IPS-NIHi11 (cell line): ENCODE results near the gene KLHDC1.
A peak's percentile ranks its signal among the peaks of the same experiment; 100 is the strongest.
"Not testable (repeated sequence)": the region's sequence is repeated elsewhere in the genome, so short reads cannot be mapped to it uniquely, and the experiment has no call there.

Experiments used
- DNase-seq: peaks from one replicate; pipeline ENCODE4 v3.0.0; 2012; ENCODE audit warnings: mixed read lengths, low spot score

KLHDC1 gene, protein sequence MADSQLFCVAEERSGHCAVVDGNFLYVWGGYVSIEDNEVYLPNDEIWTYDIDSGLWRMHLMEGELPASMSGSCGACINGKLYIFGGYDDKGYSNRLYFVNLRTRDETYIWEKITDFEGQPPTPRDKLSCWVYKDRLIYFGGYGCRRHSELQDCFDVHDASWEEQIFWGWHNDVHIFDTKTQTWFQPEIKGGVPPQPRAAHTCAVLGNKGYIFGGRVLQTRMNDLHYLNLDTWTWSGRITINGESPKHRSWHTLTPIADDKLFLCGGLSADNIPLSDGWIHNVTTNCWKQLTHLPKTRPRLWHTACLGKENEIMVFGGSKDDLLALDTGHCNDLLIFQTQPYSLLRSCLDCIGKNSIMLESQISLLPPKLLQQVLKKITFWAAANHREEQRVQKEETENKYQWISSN

GRCh38 chr14:49692811-49693734 is at the start of gene KLHDC1:
KLHDC1 (plus strand) TSS chr14:49693120; CDS start chr14:49693195, 75 bp downstream.
- DNase-seq, result peak; percentile 77

- no peak for DNase-seq
These were observed 39.4 kb upstream of the KLHDC1 start for GRCh38 chr14:49653508-49653907.

DNA sequence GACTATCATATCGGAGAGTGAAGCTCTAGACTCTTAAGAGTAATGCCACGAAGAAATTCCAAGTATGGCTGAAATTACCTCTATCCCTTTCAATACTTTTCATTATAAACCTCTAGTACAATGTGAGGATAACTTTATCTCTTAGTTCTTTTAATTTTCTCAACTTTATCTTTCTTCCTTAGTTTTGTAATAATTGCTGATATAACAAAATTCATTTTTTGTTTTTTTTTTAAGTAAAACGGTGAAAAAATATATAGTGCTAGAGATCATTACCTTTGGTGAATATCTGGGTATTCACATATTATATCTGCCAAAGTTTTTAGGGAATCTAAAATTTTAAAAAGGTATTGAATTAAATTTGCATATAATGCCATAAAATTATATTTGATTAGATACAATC is 38.4 kb upstream of the KLHDC1 start:
- DNase-seq, result no peak

GRCh38 chr14:49657500-49657899 is 35.4 kb upstream of the KLHDC1 start:
- not testable (repeated sequence) for DNase-seq

DNA sequence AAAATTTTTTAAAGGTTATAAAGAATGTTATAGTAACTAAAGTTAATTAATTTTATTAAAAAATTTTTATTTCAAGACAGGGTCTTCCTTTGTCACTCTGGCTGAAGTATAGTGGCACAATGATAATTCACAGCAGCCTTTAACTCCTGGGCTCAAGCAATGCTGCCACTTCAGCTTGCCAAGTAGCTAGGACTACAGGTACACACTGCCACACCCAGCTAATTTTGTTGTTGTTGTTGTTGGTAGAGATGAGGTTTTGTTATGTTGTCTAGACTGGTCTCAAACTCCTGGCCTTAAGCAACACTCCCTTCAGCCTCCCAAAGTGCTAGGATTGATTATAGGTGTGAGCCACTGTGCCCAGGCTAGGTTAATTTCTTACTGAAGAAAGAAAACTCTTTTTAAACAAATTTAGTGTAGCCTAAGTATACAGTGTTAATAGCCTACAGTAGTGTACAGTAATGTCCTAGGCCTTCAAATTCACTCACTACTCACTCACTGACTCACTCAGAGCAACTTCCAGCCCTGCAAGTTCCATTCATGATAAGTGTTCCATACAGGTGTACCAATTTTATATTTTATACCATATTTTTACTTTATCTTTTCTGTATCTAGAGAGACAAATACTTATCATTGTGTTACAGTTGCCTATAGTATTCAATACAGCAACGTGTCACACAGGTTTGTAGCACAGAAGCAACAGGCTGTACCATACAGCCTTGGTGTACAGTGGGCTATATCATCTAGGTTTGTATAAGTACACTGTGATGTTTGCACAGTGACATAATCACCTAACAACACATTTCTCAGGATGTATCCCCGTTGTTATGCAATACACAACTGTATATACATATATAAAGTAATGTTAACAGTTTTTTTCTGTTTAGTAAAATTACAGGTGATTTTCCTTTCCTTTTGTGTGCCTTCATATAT is 33.1 kb upstream of the KLHDC1 start:
- no peak for DNase-seq

DNA sequence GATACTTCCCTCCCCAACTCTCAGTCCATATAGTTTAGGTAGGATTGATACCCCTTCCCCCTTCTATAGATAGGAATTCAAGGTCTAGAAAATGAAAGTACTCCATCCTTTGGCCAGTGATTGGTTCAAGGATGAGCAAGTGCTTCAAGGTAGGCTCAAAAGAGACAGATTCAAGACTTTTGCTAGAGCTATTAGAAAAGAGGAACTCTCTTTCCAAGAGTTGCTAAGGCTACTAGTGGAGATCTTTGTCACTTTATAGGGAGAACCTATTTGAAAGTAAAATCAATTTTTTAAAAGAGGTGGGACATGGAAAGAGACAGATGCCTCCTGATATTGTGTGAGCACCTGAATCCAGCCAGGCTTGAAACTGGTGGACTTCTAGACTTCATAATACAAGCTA is 22.4 kb upstream of the KLHDC1 start:
- no peak for DNase-seq

DNA sequence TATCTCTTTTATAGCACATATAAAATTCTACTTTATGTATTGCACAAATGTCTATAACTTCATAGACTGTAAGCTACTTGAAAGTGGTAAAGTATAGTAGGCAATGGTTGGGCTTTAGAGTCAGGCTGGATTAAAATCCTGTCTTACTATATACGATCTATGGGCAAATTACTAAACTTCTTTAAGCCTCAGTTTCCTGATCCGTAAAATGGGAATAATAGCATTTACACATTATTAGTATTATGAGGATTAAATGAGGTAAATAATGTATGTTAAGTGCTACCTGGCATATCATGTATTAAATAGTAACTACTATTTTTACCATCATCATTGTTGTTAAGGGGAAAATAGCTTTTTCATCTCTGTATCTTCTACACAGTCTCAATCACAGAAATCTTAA is 19.3 kb upstream of the KLHDC1 start:
- no peak for DNase-seq

GRCh38 chr14:49677643-49678042 is 15.3 kb upstream of the KLHDC1 start:
- peak; percentile 24 for DNase-seq

- DNase-seq, result no peak
These were observed 13.6 kb upstream of the KLHDC1 start for GRCh38 chr14:49679271-49679670.

DNA sequence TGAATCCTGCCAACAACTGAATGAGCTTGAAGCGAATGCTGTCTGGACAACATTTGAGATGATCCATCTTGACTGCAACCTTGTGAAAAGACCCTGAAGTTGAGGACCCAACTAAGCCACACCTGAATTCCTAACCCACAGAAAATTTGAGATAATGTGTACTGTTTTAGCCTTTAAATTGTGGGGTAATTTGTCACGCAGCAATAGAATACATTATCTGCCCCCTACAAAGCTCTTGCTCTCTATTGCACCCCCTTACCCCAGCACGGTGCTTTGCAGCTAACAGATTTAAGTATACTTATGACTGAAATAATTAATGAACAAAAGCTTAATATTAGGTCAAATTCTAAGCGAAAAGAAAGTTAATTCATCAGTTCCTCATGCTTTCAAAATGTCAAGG is 6.5 kb upstream of the KLHDC1 start:
- DNase-seq, result no peak

- peak; percentile 89 for DNase-seq
These were observed 4.8 kb upstream of the KLHDC1 start, which contains the start of gene POLE2 for GRCh38 chr14:49687942-49688700. POLE2 (minus strand) TSS chr14:49688214; CDS start chr14:49688203, 11 bp downstream.

GRCh38 chr14:49688701-49689030 is 4.3 kb upstream of the KLHDC1 start:
- no peak for DNase-seq

DNA sequence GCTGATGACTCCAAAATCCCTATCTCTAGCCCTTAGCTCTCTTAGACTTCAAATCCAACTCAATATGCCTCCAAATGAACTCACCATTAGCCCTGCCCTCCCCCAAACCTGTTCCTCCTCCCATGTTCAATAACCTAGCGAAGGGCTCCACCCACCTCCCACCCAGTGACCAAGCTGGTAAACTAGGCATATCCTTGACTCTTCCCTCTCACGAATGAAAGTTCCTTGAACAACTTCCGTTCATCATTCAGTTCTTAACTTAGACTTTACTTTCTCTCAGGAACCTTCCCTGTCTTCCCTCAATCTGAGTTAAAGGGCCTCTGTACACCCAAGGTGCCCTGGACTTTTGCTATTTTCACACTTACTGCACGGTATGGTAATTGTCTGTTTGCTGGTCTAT is 1.9 kb upstream of the KLHDC1 start:
- no peak for DNase-seq

- DNase-seq, result no peak
These were observed 645 bp upstream of the KLHDC1 start for GRCh38 chr14:49692193-49692757.

- not testable (repeated sequence) for DNase-seq
These were observed 810 bp downstream of the KLHDC1 start for GRCh38 chr14:49693735-49694124.

DNA sequence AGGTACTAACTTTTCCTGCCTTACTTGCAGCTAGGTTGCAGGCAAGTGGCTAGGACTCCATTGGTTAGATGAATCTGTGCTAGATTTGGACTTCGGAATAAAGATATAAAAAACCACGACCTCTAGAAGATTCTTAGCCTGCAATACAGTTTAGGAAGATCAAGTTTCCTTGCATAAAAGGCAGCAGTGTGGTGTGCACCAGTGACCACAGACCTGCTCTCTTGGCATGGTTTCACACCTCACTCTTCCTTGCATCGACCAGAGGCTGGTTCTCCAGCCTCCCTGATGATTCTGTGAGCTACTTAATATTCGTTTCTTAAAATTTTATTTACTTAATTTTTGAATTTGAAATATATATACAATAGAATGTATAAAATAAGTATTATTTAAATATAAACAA is 9.8 kb downstream of the KLHDC1 start:
- DNase-seq, result no peak

DNA sequence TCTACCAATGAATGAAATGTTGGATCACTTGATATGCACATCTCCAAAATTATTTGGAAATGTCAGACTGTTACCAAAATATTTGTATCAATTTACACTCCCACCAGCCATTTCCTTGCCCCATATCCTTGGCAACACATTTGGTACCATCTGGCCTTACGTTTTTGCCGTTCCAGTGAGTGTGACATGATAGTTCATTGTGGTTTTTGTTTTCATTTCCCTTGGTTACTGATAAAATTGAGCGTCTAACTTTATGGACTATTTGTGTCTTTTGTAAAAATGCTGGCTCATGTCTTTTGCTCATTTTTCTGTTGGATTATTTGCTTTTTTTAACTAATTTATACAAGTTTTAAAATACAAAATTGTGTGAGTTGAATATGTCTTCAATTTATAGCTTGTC is 11.0 kb downstream of the KLHDC1 start:
- no peak for DNase-seq

GRCh38 chr14:49704471-49704870 is 11.6 kb downstream of the KLHDC1 start:
- DNase-seq, result not testable (repeated sequence)

DNA sequence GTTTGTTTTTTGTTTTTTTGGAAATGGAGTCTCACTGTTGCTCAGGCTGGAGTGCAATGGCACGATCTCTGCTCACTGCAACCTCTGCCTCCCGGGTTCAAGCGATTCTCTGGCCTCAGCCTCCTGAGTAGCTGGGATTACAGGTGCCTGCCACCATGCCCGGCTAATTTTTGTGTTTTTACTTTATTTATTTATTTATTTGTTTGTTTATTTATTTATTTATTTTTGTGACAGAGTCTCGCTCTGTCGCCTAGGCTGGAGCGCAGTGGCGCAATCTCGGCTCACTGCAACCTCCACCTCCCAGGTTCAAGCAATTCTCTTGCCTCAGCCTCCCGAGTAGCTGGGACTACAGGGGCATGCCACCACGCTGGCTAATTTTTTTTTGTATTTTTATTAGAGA is 18.1 kb downstream of the KLHDC1 start:
- DNase-seq, result not testable (repeated sequence)

GRCh38 chr14:49720744-49721143 is 27.8 kb downstream of the KLHDC1 start:
- no peak for DNase-seq
